ENCODE results near the gene FAM110D. TPM values are rescaled to one million over a fixed set of nuclear protein-coding genes. Genes with fewer than 3 reads are reported as not detected.

The FAM110D gene
- total RNA-seq, 4 donors from 2014 or later = 2.4 to 3.6 (median 2.7) TPM

DNA sequence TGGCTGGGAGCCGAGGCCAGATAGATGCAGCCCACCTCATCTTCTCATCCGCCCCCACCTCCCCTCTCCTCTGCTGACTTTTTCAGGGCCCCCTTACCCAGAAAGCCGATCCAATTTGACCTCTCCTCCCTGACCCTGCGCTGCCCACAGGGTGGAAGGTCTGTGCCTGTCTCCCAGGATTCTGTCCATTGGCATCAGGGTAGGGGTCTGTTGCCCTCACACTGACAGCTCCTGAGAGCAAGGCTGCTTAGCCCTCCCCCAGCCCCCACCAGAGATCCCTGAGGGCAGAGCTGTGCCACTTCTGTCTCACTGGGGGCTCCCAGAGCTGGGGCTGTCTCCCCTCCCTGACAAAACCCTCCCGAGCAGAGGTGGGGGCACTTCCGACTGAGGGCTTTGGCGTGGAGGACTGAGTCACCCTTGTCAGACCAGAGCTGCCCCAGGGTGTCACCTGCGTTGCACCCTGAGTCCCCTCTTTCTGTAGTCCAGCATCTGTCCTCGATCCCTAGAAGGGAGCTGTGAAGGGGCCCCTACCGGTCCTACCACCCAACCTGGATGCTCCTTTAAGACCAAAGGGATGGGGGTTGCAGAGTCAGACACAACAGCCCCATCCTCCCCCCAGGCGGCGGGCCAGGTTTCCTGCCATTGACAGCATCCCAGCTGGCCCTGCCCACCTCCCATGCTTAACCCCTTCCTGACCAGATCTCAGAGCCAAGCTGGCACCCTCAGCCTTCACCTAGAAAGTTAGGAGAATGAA, 2.4 kb upstream of the FAM110D start:
- peak overlapping the region; percentile 25 for H3K4me3 ChIP-seq
- peaks cover 5% of the 10 kb centered on the region for H3K4me1 ChIP-seq
- H3K9me3 ChIP-seq = no peaks in the 10 kb centered on the region
- H3K27ac ChIP-seq = peak overlapping the region; percentile 15
- DNase-seq (ENCODE audit: low spot score in 2 of 2) = peak in 1 of 2 donors; percentile 78
- H3K27me3 ChIP-seq = peaks cover 34% of the 10 kb centered on the region
- H3K36me3 ChIP-seq = no peaks in the 10 kb centered on the region
- TF ChIP-seq, protein P1, sequence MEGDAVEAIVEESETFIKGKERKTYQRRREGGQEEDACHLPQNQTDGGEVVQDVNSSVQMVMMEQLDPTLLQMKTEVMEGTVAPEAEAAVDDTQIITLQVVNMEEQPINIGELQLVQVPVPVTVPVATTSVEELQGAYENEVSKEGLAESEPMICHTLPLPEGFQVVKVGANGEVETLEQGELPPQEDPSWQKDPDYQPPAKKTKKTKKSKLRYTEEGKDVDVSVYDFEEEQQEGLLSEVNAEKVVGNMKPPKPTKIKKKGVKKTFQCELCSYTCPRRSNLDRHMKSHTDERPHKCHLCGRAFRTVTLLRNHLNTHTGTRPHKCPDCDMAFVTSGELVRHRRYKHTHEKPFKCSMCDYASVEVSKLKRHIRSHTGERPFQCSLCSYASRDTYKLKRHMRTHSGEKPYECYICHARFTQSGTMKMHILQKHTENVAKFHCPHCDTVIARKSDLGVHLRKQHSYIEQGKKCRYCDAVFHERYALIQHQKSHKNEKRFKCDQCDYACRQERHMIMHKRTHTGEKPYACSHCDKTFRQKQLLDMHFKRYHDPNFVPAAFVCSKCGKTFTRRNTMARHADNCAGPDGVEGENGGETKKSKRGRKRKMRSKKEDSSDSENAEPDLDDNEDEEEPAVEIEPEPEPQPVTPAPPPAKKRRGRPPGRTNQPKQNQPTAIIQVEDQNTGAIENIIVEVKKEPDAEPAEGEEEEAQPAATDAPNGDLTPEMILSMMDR (IDR thresholded peaks at IDR 0.05) = no peak
- TF ChIP-seq POLR2A (IDR thresholded peaks at IDR 0.05) (no peak), EP300 (IDR thresholded peaks at IDR 0.05) (no peak), POLR2AphosphoS5 (IDR thresholded peaks at IDR 0.05) (no peak)
- 34% methylated on average over 10 of the region's 12 CpGs for WGBS

DNA sequence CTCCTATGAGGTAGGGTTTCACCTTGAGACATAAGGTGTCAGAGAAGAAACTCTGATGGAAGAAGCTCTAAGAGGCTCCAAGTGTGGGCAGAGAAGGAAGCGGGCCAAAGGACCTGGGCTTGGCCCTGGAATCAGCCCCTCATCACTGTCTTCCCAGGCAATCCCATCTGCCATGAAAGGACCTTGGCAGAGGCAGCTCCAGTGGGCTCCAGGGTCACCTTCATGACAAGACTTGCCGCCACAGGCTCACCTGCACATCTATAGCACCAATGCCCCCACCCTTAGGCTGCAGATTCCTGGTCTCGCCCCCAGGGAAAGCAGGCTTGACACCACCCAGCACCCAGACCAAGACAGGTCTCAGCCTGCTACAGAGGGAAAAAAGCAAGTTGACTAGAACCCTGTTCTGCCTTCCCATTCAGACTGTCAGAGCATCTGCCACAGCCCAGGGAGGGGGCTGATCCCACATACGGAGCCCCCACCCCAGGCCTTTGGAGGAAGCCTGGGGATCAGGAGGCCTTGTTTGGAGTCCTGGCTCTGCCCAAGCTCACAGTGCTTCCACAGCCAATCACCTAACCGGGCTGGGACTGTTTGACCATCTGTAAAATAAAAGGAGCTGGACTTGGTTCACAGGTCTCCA, 490 bp upstream of the FAM110D start:
- Histone ChIP-seq H3K27ac (no peak overlapping the region), H3K9me3 (no peaks in the 10 kb centered on the region), H3K27me3 (peaks cover 38% of the 10 kb centered on the region), H3K4me1 (peaks cover 14% of the 10 kb centered on the region), H3K36me3 (no peaks in the 10 kb centered on the region), H3K4me3 (no peak overlapping the region)
- DNase-seq (ENCODE audit: low spot score in 2 of 2) = peak in 1 of 2 donors; percentile 55
- WGBS = 76% methylated on average over 4 of the region's 5 CpGs
- TF ChIP-seq POLR2AphosphoS5 (IDR thresholded peaks at IDR 0.05) = no peak

DNA sequence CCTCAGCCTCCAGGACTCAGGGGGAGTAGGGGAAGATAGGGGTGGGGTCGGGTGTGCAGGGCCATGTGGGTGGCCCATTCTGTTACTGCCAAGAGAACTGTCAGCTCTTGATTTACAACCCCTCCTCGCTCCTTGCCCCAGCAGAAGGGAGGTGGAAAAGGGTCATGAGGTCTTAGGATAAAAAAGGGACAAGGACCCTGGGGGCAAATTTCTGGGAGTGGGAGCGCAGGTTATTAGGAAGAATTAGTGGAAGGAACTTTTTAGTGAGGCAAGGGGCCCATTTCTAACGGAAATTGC, 812 bp downstream of the FAM110D start:
- H3K4me3 ChIP-seq = peak overlapping the region; percentile 65
- no peaks in the 10 kb centered on the region for H3K36me3 ChIP-seq
- H3K4me1 ChIP-seq = peaks cover 26% of the 10 kb centered on the region
- H3K9me3 ChIP-seq = no peaks in the 10 kb centered on the region
- no peak for TF ChIP-seq EP300 (IDR thresholded peaks at IDR 0.05)
- TF ChIP-seq POLR2AphosphoS5 (IDR thresholded peaks at IDR 0.05) = no peak
- TF ChIP-seq, protein P1 (IDR thresholded peaks at IDR 0.05) = no peak
- TF ChIP-seq POLR2A (IDR thresholded peaks at IDR 0.05) = no peak
- H3K27me3 ChIP-seq = peaks cover 38% of the 10 kb centered on the region
- DNase-seq (ENCODE audit: low spot score in 2 of 2) = no peak
- WGBS = 62% methylated on average over 4 of the region's 4 CpGs
- H3K27ac ChIP-seq = no peak overlapping the region

DNA sequence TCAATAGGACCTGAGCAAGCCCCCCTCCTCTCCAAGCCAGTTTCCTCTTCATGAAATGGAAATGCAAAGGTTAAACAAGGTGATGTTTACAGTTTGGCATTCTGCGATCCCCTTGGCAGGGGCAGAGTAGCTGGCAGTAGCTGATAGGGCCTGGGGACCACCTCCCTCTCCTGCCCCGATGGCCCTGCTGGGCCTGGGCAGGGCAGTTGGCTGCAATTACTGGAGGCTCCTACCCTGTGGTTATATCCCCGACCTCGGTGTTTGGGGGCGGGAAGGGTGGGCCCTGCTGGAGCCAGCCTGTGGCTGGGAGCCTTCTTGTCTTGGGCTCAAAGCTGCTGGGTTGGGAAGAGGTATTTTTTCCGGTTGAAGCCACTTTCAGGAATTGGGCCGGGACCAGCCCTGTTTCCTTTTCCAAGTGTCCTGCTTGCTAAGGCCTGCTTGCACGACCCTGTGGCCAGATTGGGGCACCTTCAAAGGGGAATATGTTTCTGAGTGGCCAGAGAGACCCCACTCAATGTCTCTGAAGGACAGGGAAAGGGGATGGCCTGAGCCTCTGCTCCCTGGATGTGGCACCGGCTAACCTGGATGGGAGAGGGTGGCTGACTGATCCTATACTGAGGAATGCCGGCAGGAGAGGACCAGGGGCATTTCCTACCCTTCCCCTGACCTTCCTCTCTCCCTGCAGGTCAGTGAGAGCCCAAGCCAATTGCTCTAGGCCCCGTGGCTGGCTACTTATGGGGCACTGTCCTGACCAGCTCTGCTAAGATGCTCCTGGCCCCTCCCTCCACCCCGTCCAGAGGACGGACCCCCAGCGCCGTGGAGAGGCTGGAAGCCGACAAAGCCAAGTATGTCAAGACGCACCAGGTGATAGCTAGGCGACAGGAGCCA, 1.9 kb downstream of the FAM110D start:
- Histone ChIP-seq H3K4me1 (peaks cover 27% of the 10 kb centered on the region), H3K9me3 (no peaks in the 10 kb centered on the region), H3K36me3 (no peaks in the 10 kb centered on the region), H3K4me3 (peak overlapping the region; percentile 65), H3K27ac (no peak overlapping the region), H3K27me3 (peaks cover 36% of the 10 kb centered on the region)
- no peak for TF ChIP-seq POLR2AphosphoS5 (IDR thresholded peaks at IDR 0.05)
- no peak for TF ChIP-seq POLR2A (IDR thresholded peaks at IDR 0.05)
- no peak for TF ChIP-seq EP300 (IDR thresholded peaks at IDR 0.05)
- TF ChIP-seq, protein P1 (IDR thresholded peaks at IDR 0.05) = no peak
- WGBS = 74% methylated on average over 10 of the region's 18 CpGs
- DNase-seq (ENCODE audit: low spot score in 2 of 2) = no peak

DNA sequence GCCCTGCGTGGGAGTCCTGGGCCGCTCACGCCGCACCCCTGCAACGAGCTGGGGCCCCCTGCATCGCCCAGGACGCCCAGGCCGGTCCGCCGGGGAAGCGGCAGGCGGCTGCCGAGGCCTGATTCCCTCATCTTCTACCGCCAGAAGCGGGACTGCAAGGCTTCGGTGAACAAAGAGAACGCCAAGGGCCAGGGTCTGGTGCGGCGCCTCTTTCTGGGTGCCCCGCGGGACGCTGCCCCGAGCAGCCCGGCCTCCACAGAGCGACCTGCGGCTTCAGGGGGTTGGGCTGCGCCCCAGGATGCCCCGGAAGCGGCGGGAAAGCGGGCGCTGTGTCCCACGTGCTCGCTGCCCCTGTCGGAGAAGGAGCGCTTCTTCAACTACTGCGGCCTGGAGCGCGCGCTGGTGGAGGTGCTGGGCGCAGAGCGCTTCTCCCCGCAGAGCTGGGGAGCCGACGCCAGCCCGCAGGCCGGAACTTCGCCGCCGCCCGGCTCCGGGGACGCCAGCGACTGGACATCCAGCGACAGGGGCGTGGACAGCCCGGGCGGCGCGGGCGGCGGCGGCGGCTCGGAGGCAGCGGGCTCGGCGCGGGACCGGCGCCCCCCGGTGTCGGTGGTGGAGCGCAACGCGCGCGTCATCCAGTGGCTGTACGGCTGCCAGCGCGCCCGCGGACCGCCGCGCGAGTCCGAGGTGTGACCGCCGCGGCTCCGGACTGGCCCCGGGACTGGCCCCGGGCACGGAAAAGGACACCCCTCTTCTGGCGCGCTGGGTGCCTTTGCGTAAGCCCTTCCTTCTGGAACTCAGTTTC, 2.7 kb downstream of the FAM110D start:
- H3K27me3 ChIP-seq = peaks cover 29% of the 10 kb centered on the region
- no peaks in the 10 kb centered on the region for H3K9me3 ChIP-seq
- no peaks in the 10 kb centered on the region for H3K36me3 ChIP-seq
- no peak for DNase-seq (ENCODE audit: low spot score in 2 of 2)
- no peak overlapping the region for H3K27ac ChIP-seq
- H3K4me1 ChIP-seq = peaks cover 27% of the 10 kb centered on the region
- H3K4me3 ChIP-seq = peak overlapping the region; percentile 65
- TF ChIP-seq, protein P1 (IDR thresholded peaks at IDR 0.05) = no peak
- TF ChIP-seq EP300 (IDR thresholded peaks at IDR 0.05) (no peak), POLR2AphosphoS5 (IDR thresholded peaks at IDR 0.05) (no peak), POLR2A (IDR thresholded peaks at IDR 0.05) (no peak)
- under 1% methylated on average over 46 of the region's 98 CpGs for WGBS

All from suprapubic skin (tissue), 4 donors.